GM19035 (cell line): ENCODE measurements around the gene MLH3.

Source experiments
- ATAC-seq: cut with Tn5 transposase; IDR thresholded peaks from one replicate; pipeline ENCODE4 v1.9.1; 2021; ENCODE audit not compliant: unreplicated experiment

The MLH3 gene

DNA sequence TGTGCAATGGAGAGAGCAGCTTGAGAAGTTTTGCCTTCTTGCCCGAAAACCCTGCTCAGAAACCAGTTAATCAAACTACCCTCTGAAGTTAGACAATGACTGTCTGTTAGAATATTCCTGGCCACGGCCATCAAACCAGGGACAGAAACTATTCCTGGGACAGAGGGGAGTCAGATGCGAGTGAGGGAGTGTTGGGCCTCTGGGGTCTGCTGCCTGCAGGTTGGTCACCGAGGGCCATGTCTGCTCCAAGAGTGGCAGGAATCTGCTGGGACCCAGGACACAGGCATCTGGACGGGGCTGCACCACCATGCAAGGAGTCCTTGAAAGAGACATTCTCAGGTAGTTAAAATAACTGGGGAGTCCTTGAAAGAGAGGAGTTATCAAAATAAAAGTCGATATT is 65.5 kb downstream of the MLH3 start:
- no peak for ATAC-seq

DNA sequence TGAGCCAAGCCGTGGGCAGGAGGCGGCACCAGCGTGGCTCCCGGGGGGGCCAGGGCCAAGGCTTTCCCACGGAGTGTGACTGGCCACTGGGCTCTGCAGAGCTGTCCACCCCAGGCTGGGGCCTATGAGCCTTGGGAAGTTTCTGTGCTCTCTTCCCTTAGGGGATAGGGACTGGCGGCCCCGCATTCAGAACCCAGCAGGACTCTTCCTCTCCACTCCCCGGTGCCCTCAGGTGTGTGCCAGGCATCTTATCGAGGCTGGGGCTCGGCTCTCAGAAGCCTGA is 66.3 kb downstream of the MLH3 start:
- no peak for ATAC-seq

DNA sequence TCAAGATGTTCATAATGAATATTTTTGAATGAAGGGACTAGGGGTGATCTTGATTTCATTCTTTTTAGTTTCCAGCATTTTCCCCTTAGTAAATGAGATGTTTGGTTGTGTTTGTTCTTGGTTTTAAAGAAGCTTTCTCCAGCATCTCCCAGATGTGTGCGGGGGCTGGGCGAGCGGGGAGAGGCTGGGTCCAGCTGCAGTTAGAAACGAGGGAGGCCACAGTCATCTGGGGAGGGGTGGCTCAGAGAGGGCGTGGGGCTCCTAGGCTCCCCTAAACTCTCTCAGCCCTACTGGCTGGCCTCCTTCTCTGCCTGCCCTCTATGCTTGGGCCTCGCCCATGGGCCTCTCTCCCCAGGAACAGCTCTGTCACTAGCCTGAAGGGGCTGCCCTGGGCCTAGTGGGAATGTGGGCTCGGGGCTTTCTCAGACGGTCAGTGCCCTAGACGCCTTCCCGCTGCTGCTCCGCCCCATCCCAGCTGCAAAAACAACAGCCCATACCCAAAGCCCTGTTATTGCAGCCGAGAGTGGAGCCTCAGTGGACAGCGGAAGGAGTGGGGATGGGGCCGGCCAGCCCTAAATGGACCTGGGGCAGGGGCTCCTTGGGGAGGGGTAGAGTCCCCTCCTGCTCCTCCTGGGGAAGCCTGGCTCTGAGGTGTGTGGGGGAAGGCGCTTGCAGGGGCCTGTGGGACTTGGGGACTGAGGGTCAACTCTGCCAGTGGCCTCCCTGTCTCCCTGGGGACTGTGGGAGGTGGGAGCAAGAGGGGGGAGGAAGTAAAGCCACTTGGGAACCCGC is 66.8 kb downstream of the MLH3 start:
- ATAC-seq = no peak

DNA sequence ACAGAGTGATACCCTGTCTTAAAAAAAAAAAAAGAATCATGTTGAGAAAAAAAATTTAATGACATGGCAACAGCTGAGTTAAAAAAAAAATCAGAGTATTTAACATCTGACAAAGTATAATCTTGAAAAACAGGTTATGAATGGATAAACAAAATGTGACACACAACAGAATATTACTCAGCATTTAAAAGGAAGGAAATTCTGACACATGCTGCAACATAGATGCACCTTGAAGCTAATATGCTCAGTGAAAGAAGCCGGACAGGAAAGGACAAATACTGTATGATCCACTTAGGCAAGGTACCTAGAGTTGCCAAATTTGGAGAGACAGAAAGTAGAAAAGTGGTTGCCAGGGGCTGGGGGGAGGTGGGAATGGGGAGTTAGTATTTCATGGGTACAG is 67.9 kb downstream of the MLH3 start:
- ATAC-seq = no peak

DNA sequence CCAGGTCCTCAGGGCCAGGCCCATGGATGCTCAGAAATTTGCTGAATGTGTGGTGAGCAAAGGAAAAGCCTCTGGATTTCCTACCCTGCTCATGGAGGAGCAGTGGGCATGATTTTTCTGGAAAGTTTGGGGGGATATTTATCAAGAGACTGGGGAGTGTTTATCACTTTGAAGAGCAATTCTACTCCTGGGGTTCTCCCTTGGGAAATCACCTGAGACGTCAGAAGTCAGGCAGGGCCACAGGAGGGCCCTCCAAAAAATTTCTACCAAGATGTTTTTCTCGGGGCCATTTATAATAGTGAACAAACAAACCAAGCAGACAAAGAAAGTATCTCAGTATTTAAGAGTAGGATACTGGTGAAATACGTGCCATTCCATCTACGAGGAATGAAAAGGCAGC is 68.6 kb downstream of the MLH3 start:
- ATAC-seq = no peak

DNA sequence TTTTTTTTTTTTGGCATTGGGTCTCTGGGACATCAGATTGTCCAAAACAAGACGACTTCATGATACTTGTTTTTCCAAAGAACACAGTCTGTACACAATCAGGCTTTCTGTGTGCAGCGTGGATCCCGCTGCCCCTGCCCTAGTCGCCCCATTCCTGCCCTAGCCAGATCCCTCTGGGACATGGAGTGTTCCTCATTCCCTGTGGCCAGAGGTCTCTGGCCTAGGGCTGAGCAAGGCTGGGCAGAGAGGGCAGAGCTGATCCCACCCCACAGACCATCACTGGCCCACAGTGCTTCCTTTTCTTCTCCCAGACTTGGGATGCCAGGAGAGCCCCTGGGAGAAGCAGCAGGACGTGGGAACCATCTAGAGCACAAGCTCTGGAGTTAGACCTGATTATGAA is 69.4 kb downstream of the MLH3 start:
- ATAC-seq = no peak

DNA sequence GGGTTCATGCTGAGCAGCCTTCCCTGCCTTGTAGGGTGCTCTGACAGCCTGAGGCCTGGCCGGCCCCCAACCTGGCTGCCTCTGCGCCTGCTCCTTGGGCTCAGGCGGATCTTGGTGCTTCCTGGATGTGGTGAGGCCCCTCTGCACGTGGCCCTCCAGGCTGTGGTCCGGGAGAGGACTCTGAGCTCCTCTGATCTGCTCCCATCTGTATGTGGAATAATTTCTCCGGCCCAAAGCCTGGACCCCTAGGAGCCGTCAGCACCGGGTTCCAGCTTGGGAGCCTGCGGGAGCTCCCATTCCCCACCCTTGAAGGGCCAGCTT is 69.8 kb downstream of the MLH3 start:
- no peak for ATAC-seq

DNA sequence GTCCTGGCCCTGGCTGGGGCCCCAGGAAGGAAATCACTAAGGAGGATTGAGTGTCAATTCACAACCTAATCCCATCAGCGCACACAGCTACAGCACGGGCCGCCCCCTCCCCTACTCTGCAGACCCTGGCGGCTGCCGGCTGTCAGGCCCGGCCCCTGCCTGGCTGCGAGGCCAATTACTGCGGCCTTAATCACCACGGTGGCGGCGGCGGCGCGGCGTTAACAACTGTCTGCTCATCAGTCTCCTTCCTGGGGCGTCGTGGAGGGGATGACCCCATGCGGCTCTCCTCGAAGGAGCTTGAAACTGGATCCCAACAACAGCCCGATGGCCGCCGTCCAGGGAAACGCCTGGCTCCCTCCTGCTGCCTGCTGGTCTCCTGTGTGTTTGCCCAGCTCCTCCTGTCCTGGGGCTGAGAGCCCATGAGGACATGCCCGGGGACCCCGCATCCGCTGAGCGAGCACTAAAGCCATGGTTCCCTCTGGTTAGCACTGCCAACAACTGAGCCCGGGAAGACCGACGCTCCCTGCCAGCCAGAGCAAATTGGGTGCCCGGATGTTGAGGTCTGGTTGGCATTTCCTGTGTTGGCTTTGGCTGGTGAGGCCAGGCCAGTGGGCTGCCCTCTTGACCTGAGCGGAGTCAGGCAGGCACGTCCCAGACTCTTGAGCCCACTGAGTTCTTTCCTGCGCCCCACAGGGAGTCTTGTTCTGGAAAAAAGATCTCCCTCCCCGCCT is 70.4 kb downstream of the MLH3 start:
- ATAC-seq = no peak

DNA sequence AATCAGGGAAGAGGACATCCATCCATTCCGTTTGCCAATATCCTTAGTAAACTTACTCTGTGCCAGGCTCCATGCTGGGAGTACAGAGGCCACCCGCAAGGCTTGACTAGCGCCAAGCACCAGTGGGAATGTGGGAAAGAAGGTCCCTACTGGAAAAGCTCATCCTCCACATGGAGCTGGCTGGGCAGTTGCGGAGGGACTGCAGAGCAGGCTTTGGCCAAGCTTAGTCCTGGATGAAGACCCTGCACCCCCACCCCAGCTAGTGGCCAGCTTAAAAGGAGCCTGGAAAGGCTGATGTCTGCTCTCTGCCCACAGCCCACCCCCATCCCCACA is 70.9 kb downstream of the MLH3 start:
- ATAC-seq = no peak

DNA sequence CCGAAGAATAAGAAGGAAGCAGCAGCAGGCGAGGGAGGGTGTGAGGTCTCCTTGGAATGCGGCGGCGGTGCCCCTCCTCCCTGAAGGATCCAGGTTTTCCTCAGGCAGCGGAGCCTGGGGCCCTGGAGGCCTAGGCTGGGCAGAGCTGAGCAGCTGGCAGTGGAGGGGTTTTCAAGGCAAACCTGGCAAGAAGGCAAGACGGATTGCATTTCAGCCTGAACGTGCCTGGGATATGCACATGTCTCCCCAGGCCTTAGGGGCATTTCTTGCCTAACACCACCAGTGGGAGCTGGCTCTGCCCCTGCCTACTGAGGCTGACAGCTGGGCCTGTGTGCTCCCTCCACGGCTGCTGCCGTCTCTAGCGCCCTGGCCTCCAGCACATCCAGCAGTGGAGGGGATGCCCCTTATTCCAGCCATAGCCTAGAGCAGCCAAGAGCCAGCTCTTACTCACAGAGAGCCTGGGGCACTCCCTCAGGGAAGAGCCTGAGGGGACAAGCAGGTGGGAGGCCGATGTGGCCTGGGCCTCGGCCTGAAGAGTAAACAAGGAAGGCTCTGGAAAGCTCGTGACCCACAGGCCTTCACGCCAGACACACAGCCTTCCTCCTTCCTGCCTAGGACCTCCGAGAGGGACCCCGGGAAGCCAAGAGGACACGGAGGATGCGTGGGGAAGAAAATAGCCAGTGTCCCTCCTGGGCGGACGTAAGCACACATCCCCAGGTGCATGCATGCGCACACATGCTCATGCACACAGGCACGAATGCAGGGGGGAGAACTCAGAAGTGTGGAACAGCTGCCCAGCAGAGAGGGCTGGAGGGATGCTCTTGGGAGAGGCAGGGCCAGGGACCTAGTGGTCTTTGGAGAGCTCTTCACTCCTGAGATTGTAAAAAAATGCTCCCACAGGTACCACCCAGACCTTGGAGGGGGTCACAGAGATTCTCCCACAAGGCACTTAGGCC is 71.5 kb downstream of the MLH3 start:
- ATAC-seq = no peak

DNA sequence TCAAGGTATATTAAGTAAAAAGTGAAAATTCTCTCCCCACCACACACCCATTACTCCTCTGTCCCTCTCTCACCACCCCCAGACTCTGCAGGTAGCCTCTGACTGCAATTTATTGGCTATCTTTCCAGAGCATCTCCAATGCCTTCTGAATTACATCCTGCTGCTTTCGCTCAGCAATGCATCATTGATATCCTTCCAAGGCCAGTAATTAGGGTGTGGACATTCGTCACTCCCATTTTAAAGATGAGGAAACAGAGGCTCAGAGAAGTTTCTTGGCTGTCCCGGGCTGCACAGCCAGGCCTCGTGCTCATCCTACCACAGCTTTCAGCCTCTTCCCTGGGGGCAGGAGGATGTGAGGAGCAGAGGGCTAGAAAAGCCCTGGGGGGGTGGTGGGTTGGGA is 72.2 kb downstream of the MLH3 start:
- ATAC-seq = no peak

DNA sequence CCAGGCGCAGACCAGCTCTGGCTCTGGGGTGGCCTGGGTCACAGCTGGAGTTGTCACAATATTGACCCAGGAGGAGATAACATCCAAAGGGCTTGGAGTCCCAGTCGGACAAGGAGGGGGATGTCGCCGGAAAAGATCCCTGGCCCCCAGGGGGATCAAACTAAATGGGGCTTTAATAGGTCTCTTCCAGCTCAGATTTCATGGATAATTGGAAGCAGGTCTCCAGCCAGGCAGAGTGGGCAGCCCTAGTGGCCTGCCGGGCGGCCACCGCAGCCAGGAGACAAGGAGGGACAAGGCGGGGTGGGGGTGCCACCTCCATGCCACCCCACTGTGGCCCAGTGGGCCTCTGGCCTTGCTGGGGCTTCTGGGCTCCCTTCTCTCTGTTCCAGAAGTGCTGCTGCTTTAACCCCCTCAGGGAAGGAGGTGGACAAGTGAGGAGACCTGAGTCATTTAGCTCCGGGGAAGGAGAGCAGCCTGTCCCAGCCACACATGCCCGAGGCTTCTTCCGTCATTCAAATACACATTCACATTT is 72.8 kb downstream of the MLH3 start:
- no peak for ATAC-seq

DNA sequence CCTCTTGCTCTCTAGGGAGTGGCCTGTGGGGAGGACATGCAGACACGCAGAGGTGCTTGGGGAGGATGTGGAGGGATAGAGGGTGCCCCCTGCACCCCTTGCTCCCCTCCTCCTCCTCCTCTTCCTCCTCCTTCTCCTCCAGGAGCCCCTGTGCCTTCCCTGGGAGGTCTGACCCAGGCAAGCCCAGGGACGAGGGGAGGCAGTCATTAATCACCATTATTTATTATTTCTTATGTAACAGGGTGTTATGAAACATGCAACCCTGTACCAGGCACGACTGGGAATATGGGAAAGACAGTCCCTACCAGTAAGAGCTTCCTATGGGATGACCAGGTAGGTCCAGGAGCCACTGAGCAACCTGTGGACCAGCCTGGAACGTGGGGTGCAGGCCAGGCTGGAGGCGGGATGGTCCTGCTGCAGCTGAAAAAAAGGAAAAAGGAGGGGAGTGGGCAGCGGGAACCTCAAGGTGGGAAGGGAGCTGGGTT is 73.3 kb downstream of the MLH3 start:
- no peak for ATAC-seq

DNA sequence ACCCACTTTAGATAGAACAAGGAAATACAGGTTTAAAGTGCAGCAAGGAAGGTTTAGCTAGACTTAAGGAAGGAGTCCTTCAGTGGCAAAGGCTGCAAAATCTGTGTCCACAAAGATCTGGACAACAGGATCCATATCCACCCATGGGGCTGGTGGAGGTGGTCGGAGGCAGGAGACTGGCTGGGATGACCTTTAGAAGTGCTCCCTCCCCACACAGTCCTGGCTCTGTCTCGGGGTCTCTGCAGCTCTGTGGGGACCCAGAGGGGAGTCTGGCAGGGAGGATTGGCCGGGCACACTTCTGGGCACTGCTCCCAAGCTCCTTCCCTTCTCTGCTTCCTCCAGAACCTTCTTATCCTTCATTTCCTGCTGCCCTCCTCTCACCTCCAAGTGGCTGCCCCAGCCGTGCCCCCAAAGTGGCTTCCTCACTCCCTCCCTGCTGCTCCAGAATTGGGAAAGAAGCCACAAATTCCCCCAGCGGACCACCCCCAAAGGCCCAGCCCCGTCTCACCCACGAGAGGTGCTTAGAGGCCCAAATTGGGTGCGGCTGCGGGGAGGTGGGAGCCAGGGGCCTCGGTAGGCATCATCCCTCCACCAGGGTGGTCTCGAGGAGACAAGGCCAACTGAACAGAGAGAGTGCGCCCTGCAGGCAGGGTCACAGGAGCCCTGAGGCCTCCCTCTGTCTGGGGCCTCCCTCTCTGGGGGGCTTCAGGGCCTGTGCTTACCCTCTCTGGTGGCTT is 73.9 kb downstream of the MLH3 start:
- ATAC-seq = no peak

DNA sequence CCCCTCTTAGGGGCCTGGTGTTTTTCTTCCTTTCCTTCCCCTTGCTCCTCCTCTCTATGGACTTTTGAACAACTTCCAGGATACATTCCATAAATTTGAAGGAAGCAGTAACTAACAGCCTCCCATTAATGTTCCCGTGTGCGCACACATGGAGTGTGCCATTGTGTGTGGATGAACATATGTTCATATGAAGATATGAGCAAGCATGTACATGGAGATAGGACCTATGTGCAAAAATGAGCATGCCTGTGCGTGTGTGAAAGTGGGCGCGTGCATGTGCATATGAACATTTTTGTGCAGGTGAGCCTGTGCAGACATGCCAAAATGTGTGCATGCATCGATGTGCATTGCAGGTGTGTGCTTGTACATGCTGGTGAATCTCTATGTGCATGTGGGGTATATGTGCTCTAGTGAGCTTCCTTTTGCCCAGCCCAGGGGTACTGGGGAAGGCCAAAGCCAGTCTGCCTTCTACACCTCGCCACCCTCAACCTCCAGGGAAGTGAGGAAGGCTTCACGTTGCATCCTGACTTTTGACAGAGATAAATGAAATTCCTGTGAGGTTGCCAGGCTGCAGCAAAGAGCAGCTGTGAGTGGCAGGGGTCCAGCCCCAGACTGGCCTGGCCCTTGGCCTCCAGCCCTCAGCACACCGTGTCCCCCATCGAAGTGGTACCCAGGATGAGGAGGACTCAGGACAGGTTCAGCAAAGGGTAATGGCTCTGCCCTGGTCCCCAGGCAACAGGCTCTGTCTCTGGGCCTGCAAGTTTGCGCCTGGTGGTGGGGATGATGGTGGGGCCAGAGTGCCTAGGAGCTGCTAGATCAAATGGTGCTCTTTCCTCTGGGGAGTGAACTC is 74.8 kb downstream of the MLH3 start:
- ATAC-seq = no peak

DNA sequence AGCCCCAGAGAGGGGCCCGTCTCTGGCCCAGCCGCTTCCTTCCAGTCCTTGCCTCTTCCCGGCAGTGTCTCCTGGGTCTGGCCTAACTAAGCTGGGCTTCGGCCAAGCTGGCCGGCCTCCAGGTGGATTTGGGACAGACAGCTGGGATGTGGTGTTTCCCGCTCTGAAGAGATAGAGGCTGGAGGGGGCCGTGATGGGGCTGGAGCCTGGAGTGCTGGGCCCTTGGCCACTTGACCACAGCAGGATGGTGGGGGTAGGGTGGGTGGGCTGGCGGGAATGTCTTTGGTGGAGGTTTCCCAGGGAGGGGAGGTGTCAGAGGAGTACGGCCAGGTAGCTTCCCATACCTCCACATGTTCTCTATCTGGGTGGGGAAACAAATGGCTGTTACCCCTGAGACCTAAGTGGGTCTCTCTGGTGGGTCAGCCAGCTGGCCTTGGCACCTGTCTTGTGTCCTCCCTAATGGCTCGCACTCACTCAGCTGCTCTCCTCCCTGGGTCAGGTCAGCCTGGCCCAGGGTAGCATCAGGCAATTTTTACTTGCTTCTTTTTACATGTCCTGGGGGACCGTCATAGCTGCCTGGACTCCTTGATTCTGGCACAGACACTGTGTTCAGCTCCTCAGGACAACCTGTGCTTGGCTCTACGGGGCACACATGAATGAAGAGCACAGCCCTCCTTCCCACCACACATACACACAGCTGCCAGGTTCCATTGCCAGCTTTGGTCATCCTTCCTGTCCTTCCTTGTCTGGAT is 76.0 kb downstream of the MLH3 start:
- no peak for ATAC-seq

DNA sequence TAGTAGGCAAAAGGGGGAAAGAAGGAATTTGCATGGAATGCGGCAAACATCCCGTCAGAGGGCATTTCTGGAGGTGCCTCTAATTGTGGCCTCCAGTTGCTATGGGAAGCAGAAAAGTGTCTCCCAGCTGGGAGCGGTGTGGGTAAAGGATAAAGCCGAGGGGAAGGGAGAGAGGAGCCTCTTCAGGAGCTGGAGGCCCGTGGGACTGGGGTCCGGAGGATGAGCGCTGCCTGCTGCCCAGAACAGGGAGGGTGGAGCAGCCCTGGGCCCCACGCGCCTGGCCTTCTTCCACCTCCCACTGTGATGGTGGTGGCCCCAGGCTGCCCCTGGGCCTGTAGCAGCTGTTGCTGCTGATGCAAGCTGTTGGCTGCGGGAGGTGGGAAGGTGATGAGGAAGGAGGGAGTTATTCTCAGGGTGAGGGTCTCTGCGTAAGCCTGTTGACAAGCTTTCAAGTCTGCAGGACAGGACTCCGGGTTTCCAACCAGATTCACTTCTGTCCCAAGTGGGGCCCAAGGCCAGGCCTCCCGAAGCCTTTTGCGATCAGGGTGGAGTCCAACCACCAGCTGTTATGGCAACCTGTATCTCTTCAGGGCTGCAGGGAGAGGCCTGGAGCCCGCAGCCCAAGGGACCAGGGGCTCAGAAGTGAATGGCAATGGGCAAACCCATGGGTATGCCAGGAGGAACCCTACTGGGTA is 76.8 kb downstream of the MLH3 start:
- no peak for ATAC-seq

DNA sequence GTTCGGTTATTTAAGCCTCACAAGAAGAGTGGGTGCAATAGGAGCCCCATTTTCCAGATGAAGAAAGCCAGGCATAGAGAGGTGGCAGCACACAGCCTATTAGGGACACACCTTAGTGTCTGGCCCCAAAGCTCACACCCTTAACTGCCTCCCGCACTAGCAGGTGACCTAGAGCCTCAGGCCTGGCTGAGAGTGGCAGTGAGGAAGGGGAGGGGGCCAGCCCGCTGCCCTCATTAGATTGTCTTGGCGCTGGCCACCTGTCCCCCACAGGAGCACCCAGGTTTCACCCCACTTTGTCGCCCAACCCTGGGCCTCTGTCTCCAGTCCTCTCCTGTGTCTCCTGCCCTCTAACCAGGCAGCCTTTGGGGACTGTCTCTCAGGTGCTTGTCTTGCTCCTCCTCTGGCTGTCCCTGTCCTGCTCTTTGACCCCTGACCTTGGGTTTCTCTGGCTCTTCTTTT is 77.3 kb downstream of the MLH3 start:
- ATAC-seq = no peak
